GM19452 (cell line): Measurements from ENCODE around the gene ENOSF1.

Experiments used
- ATAC-seq: cut with Tn5 transposase; IDR thresholded peaks from one replicate; pipeline ENCODE4 v1.9.1; 2021; ENCODE audit not compliant: unreplicated experiment

Gene ENOSF1

GRCh38 chr18:676069-676468, 36.4 kb downstream of the ENOSF1 start:
- no peak for ATAC-seq

GRCh38 chr18:675307-675706, 37.1 kb downstream of the ENOSF1 start:
- no peak for ATAC-seq

GRCh38 chr18:673769-674168, 38.7 kb downstream of the ENOSF1 start:
- ATAC-seq: no peak

- ATAC-seq: no peak
Observed at GRCh38 chr18:673317-673716, 39.1 kb downstream of the ENOSF1 start.

- ATAC-seq: no peak
Observed at GRCh38 chr18:671405-671804, 41.0 kb downstream of the ENOSF1 start.

- ATAC-seq: no peak
Observed at GRCh38 chr18:670522-670921, 41.9 kb downstream of the ENOSF1 start.

GRCh38 chr18:669077-669476, 43.4 kb downstream of the ENOSF1 start:
- ATAC-seq: no peak

- ATAC-seq: no peak
Observed at GRCh38 chr18:668260-668659, 44.2 kb downstream of the ENOSF1 start.

- no peak for ATAC-seq
Observed at GRCh38 chr18:666628-667027, 45.8 kb downstream of the ENOSF1 start.

GRCh38 chr18:666177-666576, 46.3 kb downstream of the ENOSF1 start:
- ATAC-seq: no peak

GRCh38 chr18:662197-662596, 50.2 kb downstream of the ENOSF1 start:
- ATAC-seq: no peak

- no peak for ATAC-seq
Observed at GRCh38 chr18:659597-659996, 52.8 kb downstream of the ENOSF1 start.

- no peak for ATAC-seq
Observed at GRCh38 chr18:658947-659533, 53.4 kb downstream of the ENOSF1 start.

- ATAC-seq: peak; percentile 56
Observed at GRCh38 chr18:658001-658946, 54.2 kb downstream of the ENOSF1 start.

- ATAC-seq: peak; percentile 45
Observed at GRCh38 chr18:657311-658000, 55.0 kb downstream of the ENOSF1 start, which contains the start of gene TYMS. TYMS (plus strand) TSS chr18:657653; CDS start chr18:657743, 90 bp downstream.

- no peak for ATAC-seq
Observed at GRCh38 chr18:655445-655844, 57.0 kb downstream of the ENOSF1 start.

GRCh38 chr18:654601-655000, 57.8 kb downstream of the ENOSF1 start:
- no peak for ATAC-seq

- no peak for ATAC-seq
Observed at GRCh38 chr18:653512-653911, 58.9 kb downstream of the ENOSF1 start.

- ATAC-seq: no peak
Observed at GRCh38 chr18:652131-652530, 60.3 kb downstream of the ENOSF1 start.

- ATAC-seq: peak; percentile 94
Observed at GRCh38 chr18:650428-650858, 62.0 kb downstream of the ENOSF1 start.

- no peak for ATAC-seq
Observed at GRCh38 chr18:649341-649740, 63.1 kb downstream of the ENOSF1 start.

- no peak for ATAC-seq
Observed at GRCh38 chr18:647304-647703, 65.1 kb downstream of the ENOSF1 start.
